Measurements from ENCODE around the gene FASN. TPM values are rescaled to one million over a fixed set of nuclear protein-coding genes. Genes with fewer than 3 reads are reported as not detected.
"Not testable (repeated sequence)": the region's sequence is repeated elsewhere in the genome, so short reads cannot be mapped to it uniquely, and the experiment has no call there.

FASN gene
- total and polyA plus RNA-seq, 7 experiments from 2014 or later: 0.96 to 168 (median 26.7) TPM

DNA sequence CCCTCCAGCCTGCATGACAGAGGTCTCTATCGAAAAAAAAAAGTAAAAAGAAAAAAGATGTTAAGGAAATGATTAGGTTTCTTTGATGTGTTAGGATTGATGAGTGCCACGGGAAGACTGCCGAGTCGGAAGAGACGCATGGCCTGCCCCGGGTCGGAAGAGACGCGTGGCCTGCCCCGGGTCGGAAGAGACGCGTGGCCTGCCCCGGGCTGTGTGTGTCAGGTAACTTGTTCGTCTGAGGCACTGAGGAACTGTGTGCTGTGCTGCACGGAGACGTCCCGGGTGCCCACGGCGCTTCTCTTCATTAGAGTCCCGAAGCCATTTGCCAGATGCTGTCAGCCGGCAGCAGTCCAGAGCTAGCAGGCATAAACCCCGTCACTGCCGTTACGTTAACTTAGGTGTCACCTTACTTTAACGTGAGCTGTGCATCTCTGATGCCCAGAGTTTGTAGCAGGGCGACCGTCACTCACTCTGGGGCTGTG is 40.5 kb upstream of the FASN start:
- Histone ChIP-seq H3K9me3 (ENCODE audit: control insufficient read depth in 2 of 3, low read length in 3 of 3) (no peaks in the 10 kb centered on the region), H3K36me3 (ENCODE audit: control insufficient read depth in 2 of 3, insufficient read depth in 3 of 3, low read length in 3 of 3) (no peaks in the 10 kb centered on the region), H3K27me3 (ENCODE audit: control insufficient read depth in 2 of 2, insufficient read depth in 2 of 2, low read length in 2 of 2) (no peaks in the 10 kb centered on the region), H3K4me3 (ENCODE audit: low read length) (no peak overlapping the region), H3K4me1 (ENCODE audit: control insufficient read depth in 2 of 2, insufficient read depth in 2 of 2, low read length in 2 of 2) (no peaks in the 10 kb centered on the region), H3K27ac (ENCODE audit: low read depth, low read length) (no peak overlapping the region)
- H3K4me3 Mint-ChIP-seq: no peak overlapping the region
- H3K27me3 Mint-ChIP-seq: peaks cover 0 to 3% (median 0%) of the 10 kb centered on the region in 5 donors
- H3K4me1 Mint-ChIP-seq: peaks cover 3 to 16% (median 11%) of the 10 kb centered on the region in 7 donors
- no peaks in the 10 kb centered on the region for H3K9me3 Mint-ChIP-seq
- ChIA-PET POLR2A (interaction anchor here (1.9 kb wide), 1 partner anchor 12 kb away, joined by 6 read pairs; no protein-coding TSS in a partner anchor), CTCF (no interaction called here)
- DNase-seq (no peak), ATAC-seq (no peak)
- H3K27ac Mint-ChIP-seq: peak overlapping the region in 2 of 9 donors; percentile 16 to 69
- intact Hi-C loops (cut with micrococcal nuclease): no loop called here
- H3K36me3 Mint-ChIP-seq: peaks cover 0 to 20% (median 0%) of the 10 kb centered on the region in 5 donors

DNA sequence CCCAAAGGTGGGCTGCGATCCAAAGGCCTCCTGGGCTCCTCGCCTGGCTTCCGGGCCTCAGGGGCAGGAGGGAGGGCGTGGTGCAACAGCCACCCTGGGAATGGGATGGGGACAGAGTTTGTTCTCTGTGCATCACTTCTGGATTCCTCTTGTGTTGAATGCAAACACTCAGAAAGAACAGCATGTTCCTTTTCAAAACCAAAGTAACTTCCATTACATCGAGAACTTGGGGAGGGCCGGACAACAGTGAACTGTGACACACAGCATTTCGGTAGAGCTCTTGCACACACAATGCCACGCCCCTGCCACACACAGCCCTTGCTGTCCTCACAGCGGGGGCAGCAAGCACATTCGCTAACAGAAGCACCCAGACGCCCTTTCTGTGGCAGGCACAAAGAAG is 36.1 kb upstream of the FASN start:
- ATAC-seq: no peak
- Histone ChIP-seq H3K36me3 (ENCODE audit: control insufficient read depth in 2 of 3, insufficient read depth in 3 of 3, low read length in 3 of 3) (no peaks in the 10 kb centered on the region), H3K4me1 (ENCODE audit: control insufficient read depth in 2 of 2, insufficient read depth in 2 of 2, low read length in 2 of 2) (peaks cover 3 to 9% of the 10 kb centered on the region in 2 donors), H3K4me3 (ENCODE audit: low read length) (no peak overlapping the region), H3K27me3 (ENCODE audit: control insufficient read depth in 2 of 2, insufficient read depth in 2 of 2, low read length in 2 of 2) (no peaks in the 10 kb centered on the region), H3K9me3 (ENCODE audit: control insufficient read depth in 2 of 3, low read length in 3 of 3) (no peaks in the 10 kb centered on the region), H3K27ac (ENCODE audit: low read depth, low read length) (no peak overlapping the region)
- no peak for DNase-seq
- Mint-ChIP-seq H3K4me3 (no peak overlapping the region), H3K4me1 (peaks cover 5 to 19% (median 14%) of the 10 kb centered on the region in 7 donors), H3K27ac (peak overlapping the region in 6 of 9 donors; percentile 15 to 85 (median 42)), H3K36me3 (peaks cover 0 to 9% (median 0%) of the 10 kb centered on the region in 5 donors), H3K9me3 (no peaks in the 10 kb centered on the region), H3K27me3 (peaks cover 0 to 3% (median 0%) of the 10 kb centered on the region in 5 donors)
- ChIA-PET POLR2A (no interaction called here), CTCF (interaction anchor here (1.3 kb wide), 1 partner anchor 21 kb away, joined by 3 read pairs; no protein-coding TSS in a partner anchor)
- intact Hi-C loops (cut with micrococcal nuclease): no loop called here

DNA sequence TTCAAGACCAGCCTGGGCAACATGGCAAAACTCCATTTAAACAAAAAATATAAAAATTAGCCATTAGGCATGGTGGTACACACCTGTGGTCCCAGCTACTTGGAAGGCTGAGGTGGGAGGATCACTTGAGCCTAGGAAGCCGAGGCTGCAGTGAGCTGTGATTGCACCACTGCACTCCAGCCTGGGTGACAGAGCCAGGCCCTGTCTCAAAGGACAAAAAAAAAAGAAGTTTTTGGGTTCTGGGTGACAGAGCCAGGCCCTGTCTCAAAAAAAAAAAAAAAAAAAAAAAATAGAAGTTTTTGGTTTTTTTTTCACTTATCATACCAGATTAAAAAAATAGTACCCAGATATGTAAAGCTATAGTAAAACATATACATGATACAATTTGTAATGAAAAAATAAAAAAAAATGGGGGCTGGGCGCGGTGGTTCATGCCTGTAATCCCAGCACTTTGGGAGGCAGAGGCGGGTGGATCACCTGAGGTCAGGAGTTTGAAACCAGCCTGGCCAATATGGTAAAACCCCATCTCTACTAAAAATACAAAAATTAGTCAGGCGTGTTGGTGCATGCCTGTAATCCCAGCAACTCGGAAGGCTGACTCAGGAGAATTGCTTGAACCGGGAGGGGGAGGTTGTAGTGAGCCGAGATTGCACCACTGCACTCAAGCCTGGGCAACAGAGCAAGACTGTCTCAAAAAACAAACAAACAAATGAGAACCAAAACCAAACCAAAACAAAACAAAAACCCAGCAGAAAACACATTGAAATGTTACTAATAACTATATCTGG is 35.3 kb upstream of the FASN start:
- intact Hi-C loops (cut with micrococcal nuclease); DNase-seq; H3K36me3 Mint-ChIP-seq; H3K36me3 ChIP-seq (ENCODE audit: control insufficient read depth in 2 of 3, insufficient read depth in 3 of 3, low read length in 3 of 3); H3K4me3 ChIP-seq (ENCODE audit: low read length); H3K27me3 ChIP-seq (ENCODE audit: control insufficient read depth in 2 of 2, insufficient read depth in 2 of 2, low read length in 2 of 2); H3K27me3 Mint-ChIP-seq; H3K9me3 ChIP-seq (ENCODE audit: control insufficient read depth in 2 of 3, low read length in 3 of 3); H3K27ac ChIP-seq (ENCODE audit: low read depth, low read length); H3K9me3 Mint-ChIP-seq; ATAC-seq; H3K4me3 Mint-ChIP-seq: not testable (repeated sequence)
- Mint-ChIP-seq H3K27ac (peak overlapping the region in 2 of 9 donors; percentile 17 to 63), H3K4me1 (peaks cover 5 to 26% (median 19%) of the 10 kb centered on the region in 7 donors)
- CTCF ChIA-PET: interaction anchor here (1.3 kb wide), 1 partner anchor 22 kb away, joined by 3 read pairs; no protein-coding TSS in a partner anchor
- H3K4me1 ChIP-seq (ENCODE audit: control insufficient read depth in 2 of 2, insufficient read depth in 2 of 2, low read length in 2 of 2): peaks cover 4 to 16% of the 10 kb centered on the region in 2 donors
- POLR2A ChIA-PET: interaction anchor here (0.7 kb wide), 1 partner anchor 563 kb away, joined by 7 read pairs; no protein-coding TSS in a partner anchor

DNA sequence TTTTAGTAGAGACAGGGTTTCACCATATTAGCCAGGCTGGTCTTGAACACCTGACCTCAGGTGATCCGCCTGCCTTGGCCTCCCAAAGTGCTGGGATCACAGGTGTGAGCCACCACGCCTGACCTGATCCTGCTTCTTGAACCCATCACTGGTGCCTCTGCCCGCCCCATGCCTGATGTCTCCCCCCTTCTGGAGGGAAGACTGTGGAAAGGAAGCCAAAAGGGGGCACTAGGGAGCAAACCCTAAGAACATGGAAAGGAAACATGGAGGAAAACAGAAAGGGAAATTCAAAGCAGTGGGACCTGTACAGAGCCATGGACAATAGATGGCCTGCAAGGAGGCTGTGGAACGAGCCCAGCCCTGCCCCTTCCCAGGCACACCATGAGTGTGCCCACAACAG is 31.1 kb upstream of the FASN start:
- H3K4me3 ChIP-seq (ENCODE audit: low read length): no peak overlapping the region
- CTCF ChIA-PET: no interaction called here
- Mint-ChIP-seq H3K4me1 (peaks cover 18 to 64% (median 45%) of the 10 kb centered on the region in 7 donors), H3K27ac (peak overlapping the region in 8 of 9 donors; percentile 93 to 100 (median 98)), H3K4me3 (peak overlapping the region in 3 of 10 donors; percentile 31 to 78 (median 78)), H3K36me3 (peaks cover 0 to 8% (median 3%) of the 10 kb centered on the region in 5 donors), H3K9me3 (peaks cover 0 to 4% (median 0%) of the 10 kb centered on the region in 11 donors), H3K27me3 (no peaks in the 10 kb centered on the region)
- no peaks in the 10 kb centered on the region for H3K9me3 ChIP-seq (ENCODE audit: control insufficient read depth in 2 of 3, low read length in 3 of 3)
- no peak for ATAC-seq
- no peaks in the 10 kb centered on the region for H3K36me3 ChIP-seq (ENCODE audit: control insufficient read depth in 2 of 3, insufficient read depth in 3 of 3, low read length in 3 of 3)
- peaks cover 36 to 54% of the 10 kb centered on the region in 2 donors for H3K4me1 ChIP-seq (ENCODE audit: control insufficient read depth in 2 of 2, insufficient read depth in 2 of 2, low read length in 2 of 2)
- no peak for DNase-seq
- intact Hi-C loops (cut with micrococcal nuclease): loop anchor here in 1 of 2 donors (10.0 kb wide), 1 partner anchor 86 kb away; the partner anchor contains the start of gene CCDC57
- peak overlapping the region; percentile 97 for H3K27ac ChIP-seq (ENCODE audit: low read depth, low read length)
- POLR2A ChIA-PET: no interaction called here
- no peaks in the 10 kb centered on the region for H3K27me3 ChIP-seq (ENCODE audit: control insufficient read depth in 2 of 2, insufficient read depth in 2 of 2, low read length in 2 of 2)

DNA sequence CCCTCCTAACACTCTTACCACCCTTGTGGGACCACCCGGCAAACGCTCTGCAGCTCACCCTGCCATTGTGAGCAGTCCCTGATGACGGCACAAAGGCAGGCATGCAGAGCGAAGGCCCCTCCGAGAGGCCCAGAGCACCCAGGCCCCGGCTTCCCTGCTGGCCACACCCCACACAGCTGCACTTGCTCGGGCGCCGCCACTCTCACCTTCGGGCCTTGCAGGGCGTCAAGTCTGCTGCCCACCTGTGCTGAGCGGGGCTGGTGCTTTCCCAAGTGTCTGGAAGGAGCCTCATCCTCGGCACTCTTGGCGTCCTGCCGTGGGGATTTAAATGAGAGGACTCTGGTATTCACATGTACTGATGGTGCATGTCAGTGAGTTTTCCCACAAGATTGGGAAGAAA is 30.3 kb upstream of the FASN start:
- Mint-ChIP-seq H3K4me3 (peak overlapping the region in 8 of 10 donors; percentile 8 to 87 (median 80)), H3K27me3 (no peaks in the 10 kb centered on the region), H3K27ac (peak overlapping the region in 8 of 9 donors; percentile 93 to 100 (median 98)), H3K36me3 (peaks cover 0 to 12% (median 3%) of the 10 kb centered on the region in 5 donors), H3K4me1 (peaks cover 25 to 72% (median 53%) of the 10 kb centered on the region in 7 donors), H3K9me3 (peaks cover 0 to 5% (median 0%) of the 10 kb centered on the region in 11 donors)
- no peaks in the 10 kb centered on the region for H3K27me3 ChIP-seq (ENCODE audit: control insufficient read depth in 2 of 2, insufficient read depth in 2 of 2, low read length in 2 of 2)
- ChIA-PET CTCF (interaction anchor here (1.5 to 2.3 kb wide), 4 partner anchors 22 to 30 kb away, joined by 4 to 12 read pairs (median 10); partner anchors contain the start of gene FASN), POLR2A (interaction anchor here (0.6 to 3.2 kb wide), 6 partner anchors 8 to 446 kb away, joined by 3 to 28 read pairs (median 6); partner anchors contain the start of genes DUS1L and FASN)
- H3K4me1 ChIP-seq (ENCODE audit: control insufficient read depth in 2 of 2, insufficient read depth in 2 of 2, low read length in 2 of 2): peaks cover 36 to 62% of the 10 kb centered on the region in 2 donors
- no peak overlapping the region for H3K4me3 ChIP-seq (ENCODE audit: low read length)
- intact Hi-C loops (cut with micrococcal nuclease): loop anchor here in 1 of 2 donors (10.0 kb wide), 1 partner anchor 87 kb away; the partner anchor contains the start of gene CCDC57
- DNase-seq (peak in 1 of 9 donors; percentile 44), ATAC-seq (no peak)
- H3K36me3 ChIP-seq (ENCODE audit: control insufficient read depth in 2 of 3, insufficient read depth in 3 of 3, low read length in 3 of 3): no peaks in the 10 kb centered on the region
- H3K27ac ChIP-seq (ENCODE audit: low read depth, low read length): peak overlapping the region; percentile 97
- H3K9me3 ChIP-seq (ENCODE audit: control insufficient read depth in 2 of 3, low read length in 3 of 3): no peaks in the 10 kb centered on the region

DNA sequence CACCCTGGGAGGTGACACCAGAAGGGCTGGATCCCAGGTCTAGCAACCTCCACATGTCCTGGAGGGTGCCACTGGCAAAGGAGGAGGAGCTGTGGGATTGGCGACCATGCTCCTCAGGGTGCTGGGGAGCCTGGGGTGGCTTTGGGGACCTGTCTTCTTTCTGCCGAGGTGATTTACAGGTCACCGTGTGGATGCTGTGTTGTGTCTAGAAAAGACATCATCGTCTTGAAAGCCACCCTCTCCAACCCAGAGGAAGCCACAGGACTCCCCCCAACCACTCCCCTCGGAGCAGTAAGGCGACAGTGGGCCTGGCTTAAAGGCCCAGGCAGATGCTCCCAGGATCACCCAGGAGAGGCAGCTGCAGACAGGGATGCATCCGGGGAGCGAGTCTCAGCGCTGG is 29.7 kb upstream of the FASN start:
- no peaks in the 10 kb centered on the region for H3K27me3 Mint-ChIP-seq
- H3K4me3 ChIP-seq (ENCODE audit: low read length): peak overlapping the region; percentile 23
- DNase-seq: peak in 7 of 9 donors; percentile 71 to 78 (median 75)

More for the DNA sequence above, 29.7 kb upstream of the FASN start:
- POLR2A ChIA-PET: interaction anchor here (0.6 to 3.2 kb wide), 12 partner anchors 9 to 445 kb away, joined by 3 to 28 read pairs (median 6); partner anchors contain the start of genes DCXR, DUS1L, FASN and FOXK2
- intact Hi-C loops (cut with micrococcal nuclease): loop anchor here (1.0 to 10.0 kb wide), 6 partner anchors 21 to 193 kb away; partner anchors contain the start of gene CCDC57 (in 1 of the 2)
- Mint-ChIP-seq H3K36me3 (peaks cover 0 to 13% (median 3%) of the 10 kb centered on the region in 5 donors), H3K4me1 (peaks cover 29 to 77% (median 59%) of the 10 kb centered on the region in 7 donors), H3K27ac (peak overlapping the region; percentile 93 to 100 (median 98)), H3K9me3 (peaks cover 0 to 6% (median 0%) of the 10 kb centered on the region in 11 donors), H3K4me3 (peak overlapping the region; percentile 71 to 87 (median 84))
- Histone ChIP-seq H3K27ac (ENCODE audit: low read depth, low read length) (peak overlapping the region; percentile 97), H3K4me1 (ENCODE audit: control insufficient read depth in 2 of 2, insufficient read depth in 2 of 2, low read length in 2 of 2) (peaks cover 36 to 68% of the 10 kb centered on the region in 2 donors), H3K36me3 (ENCODE audit: control insufficient read depth in 2 of 3, insufficient read depth in 3 of 3, low read length in 3 of 3) (no peaks in the 10 kb centered on the region), H3K27me3 (ENCODE audit: control insufficient read depth in 2 of 2, insufficient read depth in 2 of 2, low read length in 2 of 2) (no peaks in the 10 kb centered on the region), H3K9me3 (ENCODE audit: control insufficient read depth in 2 of 3, low read length in 3 of 3) (no peaks in the 10 kb centered on the region)
- ATAC-seq: peak; percentile 17
- CTCF ChIA-PET: interaction anchor here (1.0 to 2.3 kb wide), 5 partner anchors 16 to 29 kb away, joined by 3 to 12 read pairs (median 8); partner anchors contain the start of gene FASN

Data from naive thymus-derived CD4-positive, alpha-beta T cell (primary cell).